GM21528 (cell line): ENCODE results near the gene TPD52L2.
"Not testable (repeated sequence)": the region's sequence is repeated elsewhere in the genome, so short reads cannot be mapped to it uniquely, and the experiment has no call there.

Experiments used
- ATAC-seq: cut with Tn5 transposase; IDR thresholded peaks from one replicate; pipeline ENCODE4 v1.9.1; 2021; ENCODE audit warnings: mild to moderate bottlenecking, moderate library complexity; ENCODE audit not compliant: unreplicated experiment, low FRiP score

Gene TPD52L2

DNA sequence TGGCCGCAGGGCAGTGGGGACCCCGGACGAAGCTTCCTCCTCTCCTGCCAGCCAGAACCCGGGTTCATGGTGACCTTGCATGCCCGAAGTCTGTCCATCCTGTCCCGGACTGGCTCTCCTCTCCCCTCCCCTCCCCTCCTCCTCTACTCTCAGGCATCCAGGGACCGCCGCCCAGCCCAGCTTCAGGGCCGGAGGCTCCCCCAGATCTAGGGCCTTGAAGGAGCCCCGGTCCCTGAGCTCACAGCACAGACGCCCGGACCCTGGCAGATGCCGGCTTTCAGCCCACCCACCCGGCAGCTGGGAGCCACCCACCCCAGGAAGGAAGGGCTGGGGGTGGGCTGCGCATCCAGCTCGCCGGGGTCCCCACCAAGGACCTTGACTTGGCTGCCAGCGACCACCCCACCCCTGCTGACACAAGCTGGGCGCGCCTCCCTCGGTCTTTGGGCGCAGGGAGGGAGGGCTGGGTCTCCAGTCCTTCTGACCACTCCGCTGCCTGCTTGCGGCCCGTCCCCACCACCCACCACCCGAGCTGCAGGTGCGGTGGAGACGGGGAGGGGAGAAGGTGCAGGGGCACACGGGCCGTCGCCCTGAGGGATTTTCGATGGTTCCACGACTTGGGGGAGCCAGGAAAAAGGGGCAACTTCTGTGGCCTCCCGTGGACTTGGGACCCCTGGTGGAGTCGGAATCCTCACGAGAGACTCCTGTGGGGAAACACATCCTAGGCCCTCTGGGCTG lies 9.5 kb upstream of the TPD52L2 start:
- ATAC-seq, result no peak

GRCh38 chr20:63856098-63856511 lies 9.0 kb upstream of the TPD52L2 start:
- no peak for ATAC-seq

DNA sequence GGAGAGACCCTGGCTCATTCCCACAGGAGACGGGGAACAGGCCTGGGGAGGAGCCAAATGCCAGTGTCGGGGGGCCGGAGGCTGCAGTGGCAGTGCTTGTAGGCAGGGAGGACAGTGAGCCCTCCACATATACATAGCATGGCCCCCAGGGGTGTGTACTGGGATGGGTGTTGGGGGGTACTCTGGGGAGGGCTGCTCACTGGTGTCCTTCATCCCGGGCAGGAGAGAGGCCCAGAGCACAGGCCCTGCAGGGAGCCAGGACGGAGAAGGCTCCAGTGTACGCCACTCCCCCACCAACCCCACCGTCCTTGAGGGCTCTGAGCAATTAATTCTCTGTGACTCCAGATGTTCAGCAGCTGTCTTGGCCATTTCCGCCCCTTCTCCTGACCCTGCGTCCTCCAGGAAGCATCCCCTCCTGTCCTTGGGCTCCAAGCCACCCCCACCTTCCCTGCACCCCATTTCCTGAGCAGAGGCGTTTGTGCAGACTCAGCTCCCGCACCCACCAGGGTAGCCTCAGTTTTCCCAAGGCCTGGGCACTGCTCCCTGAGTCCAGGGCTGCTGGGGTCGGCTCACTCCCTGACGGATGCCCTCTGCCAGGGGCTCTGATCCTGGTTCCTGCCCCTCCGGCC lies 7.2 kb upstream of the TPD52L2 start:
- no peak for ATAC-seq

DNA sequence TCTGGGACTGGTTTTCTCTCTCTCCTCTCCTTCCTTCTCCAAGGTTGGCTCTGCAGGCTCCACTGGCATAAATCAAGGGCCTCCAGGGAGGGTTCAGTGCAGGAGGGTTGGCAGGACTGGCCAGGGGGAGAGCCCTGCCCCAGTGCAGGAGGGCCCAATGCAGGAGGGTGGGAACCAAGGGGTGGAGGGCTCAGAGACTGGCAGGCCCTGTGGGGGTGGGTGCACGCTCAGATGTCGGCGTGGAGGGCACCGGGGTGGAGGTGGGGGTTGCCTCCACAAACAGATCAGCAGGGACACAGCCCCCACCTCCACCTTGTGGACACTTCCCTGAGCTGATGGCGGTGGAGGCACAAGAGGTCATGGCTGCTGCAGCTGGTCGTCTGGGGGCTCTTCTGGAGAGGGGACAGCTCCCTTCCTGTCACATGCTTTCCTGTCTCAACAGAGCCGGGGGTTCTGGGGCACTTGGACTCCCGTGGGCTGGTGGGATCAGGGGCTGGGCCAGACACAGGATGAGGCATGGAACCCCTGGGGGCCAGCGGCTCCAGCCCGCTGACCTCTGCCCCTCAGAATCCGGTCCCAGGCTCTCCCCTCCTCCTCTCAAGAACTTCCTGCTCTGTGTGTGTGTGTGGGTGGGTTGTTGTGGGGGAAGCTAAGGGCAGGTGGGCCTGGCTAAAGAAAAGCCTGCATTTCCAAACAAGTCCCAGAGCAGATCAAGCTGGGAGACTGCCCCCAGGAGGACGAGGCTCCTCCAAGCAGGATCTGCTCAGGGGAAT lies 6.5 kb upstream of the TPD52L2 start:
- ATAC-seq, result no peak

- ATAC-seq, result no peak
Observed at GRCh38 chr20:63859166-63859699, 5.8 kb upstream of the TPD52L2 start.

GRCh38 chr20:63860325-63861051 lies 4.6 kb upstream of the TPD52L2 start:
- no peak for ATAC-seq

GRCh38 chr20:63861365-63861934 lies 3.6 kb upstream of the TPD52L2 start, which contains the start of gene ABHD16B:
Gene ABHD16B (plus strand): TSS chr20:63861498. CDS start chr20:63861541, 43 bp downstream.
- no peak for ATAC-seq

GRCh38 chr20:63861981-63862901 lies 2.8 kb upstream of the TPD52L2 start:
- no peak for ATAC-seq

GRCh38 chr20:63863021-63863797 lies 1.9 kb upstream of the TPD52L2 start:
- ATAC-seq, result no peak

DNA sequence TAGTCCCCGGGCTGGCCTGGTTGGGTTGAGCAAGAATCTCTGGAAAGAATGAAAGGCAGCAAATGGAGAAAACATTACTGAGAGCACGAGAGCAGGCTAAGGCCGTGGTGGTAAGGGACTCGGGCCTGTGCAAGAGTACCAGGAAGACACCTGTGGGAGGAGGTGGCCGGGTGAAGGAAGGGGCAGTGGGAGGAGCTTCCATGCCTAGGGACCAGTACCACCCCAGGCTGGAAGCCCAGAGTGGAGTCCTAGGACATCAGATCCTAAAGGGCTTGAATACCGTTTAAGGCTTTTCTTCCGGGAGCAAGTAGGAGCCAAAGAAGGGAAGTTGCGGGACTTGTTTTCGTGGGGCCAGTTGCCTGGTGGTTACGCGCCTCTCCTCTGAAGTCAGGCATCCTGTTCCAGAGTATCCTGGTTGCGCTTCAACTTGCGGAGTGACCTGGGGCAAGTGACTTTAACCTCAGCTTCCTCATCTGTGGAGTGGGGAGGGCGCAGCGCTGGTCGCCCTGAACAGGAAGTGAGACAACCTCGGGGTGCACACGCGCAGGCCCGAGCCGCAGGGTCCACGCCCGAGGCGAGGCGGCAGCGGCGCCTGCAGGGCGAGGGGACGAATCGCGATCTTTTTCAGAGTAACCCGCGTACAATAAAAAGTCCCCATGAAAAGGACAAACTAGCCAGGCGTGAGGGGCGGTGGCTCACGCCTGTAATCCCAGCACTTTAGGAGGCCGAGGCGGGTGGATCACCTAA lies 1.1 kb upstream of the TPD52L2 start:
- peak; percentile 63 for ATAC-seq

DNA sequence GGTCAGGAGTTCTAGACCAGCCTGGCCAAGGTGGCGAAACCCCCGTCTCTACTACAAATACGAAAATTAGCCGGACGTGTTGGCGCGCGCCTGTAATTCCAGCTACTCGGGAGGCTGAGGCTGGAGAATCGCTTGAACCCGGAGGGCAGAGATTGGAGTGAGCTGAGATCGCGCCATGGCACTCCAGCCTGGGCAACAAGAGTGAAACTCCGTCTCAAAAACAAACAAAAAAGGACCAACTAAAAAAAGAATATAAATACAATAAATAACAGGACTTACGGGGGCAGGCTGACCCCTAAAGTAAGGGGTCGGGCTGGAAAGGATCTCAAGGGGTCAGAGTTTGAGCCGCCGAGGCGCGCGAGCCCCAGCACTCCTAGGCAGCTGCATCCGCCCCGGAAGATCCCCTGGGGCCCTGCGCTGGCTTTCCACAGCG lies 509 bp upstream of the TPD52L2 start:
- peak; percentile 3 for ATAC-seq

DNA sequence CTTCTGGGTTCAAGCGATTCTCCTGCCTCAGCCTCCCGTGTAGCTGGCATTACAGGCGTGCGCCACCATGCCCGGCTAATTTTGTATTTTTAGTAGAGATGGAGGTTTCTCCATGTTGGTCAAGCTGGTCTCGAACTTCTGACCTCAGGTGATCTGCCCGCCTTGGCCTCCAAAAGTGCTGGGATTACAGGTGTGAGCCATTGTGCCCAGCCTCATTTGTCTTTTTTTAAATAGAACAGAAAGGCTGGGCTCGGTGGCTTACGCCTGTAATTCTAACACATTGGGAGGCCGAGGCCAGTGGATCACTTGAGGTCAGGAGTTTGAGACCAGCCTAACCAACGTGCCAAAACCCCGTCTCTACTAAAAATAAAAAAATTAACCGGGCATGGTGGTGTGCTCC lies 2.0 kb downstream of the TPD52L2 start:
- ATAC-seq, result not testable (repeated sequence)

GRCh38 chr20:63868264-63868663 lies 3.2 kb downstream of the TPD52L2 start:
- ATAC-seq, result no peak

DNA sequence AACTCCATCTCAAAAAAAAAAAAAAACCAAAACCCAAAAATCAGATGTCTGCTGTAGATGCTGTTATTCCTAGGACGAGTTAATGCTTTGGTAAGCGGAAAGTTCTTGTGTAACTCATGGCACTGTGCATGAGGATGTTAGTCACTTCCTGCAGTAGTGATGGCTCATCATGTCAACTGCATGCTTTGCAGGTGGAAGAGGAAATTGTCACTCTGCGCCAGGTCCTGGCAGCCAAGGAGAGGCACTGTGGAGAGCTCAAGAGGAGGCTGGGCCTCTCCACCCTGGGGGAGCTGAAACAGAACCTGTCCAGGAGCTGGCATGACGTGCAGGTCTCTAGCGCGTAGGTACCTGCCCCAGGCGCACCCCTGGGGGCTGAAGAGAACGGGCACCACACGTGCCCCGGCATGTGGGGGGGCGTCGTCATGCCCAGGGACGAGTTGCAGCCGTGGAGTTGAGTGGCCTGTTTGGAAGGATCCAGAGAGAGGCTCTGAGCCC lies 8.5 kb downstream of the TPD52L2 start:
- ATAC-seq, result no peak

DNA sequence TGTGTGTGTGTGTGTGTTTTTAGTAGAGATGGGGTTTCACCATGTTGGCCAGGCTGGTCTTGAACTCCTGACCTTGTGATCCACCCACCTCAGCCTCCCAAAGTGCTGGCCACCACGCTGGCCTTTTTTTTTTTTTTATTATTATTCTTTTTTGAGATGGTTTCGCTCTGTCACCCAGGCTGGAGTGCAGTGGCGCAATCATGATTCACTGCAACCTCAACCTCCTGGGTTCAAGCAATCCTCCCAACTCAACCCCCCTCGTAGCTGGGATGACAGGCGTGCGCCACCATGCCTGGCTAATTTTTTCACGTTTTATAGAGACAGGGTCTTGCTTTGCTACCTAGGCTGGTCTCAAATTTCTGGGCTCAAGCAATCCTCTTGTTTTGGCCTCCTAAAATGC lies 9.2 kb downstream of the TPD52L2 start:
- ATAC-seq, result not testable (repeated sequence)

- ATAC-seq, result no peak
Observed at GRCh38 chr20:63876489-63877036, 11.5 kb downstream of the TPD52L2 start.
